ENCODE measurements around the gene POLD2. TPM values are rescaled to one million over a fixed set of nuclear protein-coding genes. Genes with fewer than 3 reads are reported as not detected.

POLD2 gene
- total and polyA plus RNA-seq, 7 donors = 57.3 to 127 (median 87.1) TPM

DNA sequence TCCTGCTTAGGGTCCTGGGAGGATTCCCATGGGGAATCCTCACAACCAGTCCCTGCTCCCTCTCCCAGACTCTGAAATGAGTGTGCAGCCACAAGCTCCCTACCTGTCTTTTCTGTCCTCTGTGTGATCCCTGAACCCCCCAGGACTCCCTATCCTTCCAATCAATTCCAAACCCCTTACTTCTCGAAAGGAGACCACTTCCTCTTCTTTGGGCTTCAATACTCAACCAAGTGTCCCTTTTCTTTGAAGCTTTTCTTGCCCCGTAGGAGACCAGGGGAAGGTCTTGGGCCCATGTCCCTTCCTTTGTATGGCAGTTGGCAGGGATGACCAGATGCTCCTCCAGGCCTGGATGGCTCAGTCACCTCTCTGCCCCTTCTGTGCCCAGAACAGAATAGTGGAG, 17.5 kb downstream of the POLD2 start:
- Histone ChIP-seq H3K27me3 (ENCODE audit: insufficient read depth in 3 of 3, low read length in 2 of 3) (peaks cover 0 to 11% (median 6%) of the 10 kb centered on the region in 3 donors), H3K4me3 (peak overlapping the region; percentile 59), H3K4me1 (no peaks in the 10 kb centered on the region), H3K27ac (no peak overlapping the region), H3K9me3 (no peaks in the 10 kb centered on the region), H3K36me3 (ENCODE audit: insufficient read depth in 1 of 2, low read depth in 1 of 2) (no peaks in the 10 kb centered on the region)
- DNase-seq = no peak
- 87 to 88% (median 87%) methylated on average over 2 of the region's 2 CpGs for WGBS, 3 donors
- no peak for ATAC-seq
- intact Hi-C loops (cut with DNase I) = no loop called here
- TF ChIP-seq, protein P1, sequence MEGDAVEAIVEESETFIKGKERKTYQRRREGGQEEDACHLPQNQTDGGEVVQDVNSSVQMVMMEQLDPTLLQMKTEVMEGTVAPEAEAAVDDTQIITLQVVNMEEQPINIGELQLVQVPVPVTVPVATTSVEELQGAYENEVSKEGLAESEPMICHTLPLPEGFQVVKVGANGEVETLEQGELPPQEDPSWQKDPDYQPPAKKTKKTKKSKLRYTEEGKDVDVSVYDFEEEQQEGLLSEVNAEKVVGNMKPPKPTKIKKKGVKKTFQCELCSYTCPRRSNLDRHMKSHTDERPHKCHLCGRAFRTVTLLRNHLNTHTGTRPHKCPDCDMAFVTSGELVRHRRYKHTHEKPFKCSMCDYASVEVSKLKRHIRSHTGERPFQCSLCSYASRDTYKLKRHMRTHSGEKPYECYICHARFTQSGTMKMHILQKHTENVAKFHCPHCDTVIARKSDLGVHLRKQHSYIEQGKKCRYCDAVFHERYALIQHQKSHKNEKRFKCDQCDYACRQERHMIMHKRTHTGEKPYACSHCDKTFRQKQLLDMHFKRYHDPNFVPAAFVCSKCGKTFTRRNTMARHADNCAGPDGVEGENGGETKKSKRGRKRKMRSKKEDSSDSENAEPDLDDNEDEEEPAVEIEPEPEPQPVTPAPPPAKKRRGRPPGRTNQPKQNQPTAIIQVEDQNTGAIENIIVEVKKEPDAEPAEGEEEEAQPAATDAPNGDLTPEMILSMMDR (IDR thresholded peaks at IDR 0.05) = no peak

- TF ChIP-seq, protein P1 (IDR thresholded peaks at IDR 0.05) = no peak
- Histone ChIP-seq H3K9me3 (no peaks in the 10 kb centered on the region), H3K4me1 (no peaks in the 10 kb centered on the region), H3K27me3 (ENCODE audit: insufficient read depth in 3 of 3, low read length in 2 of 3) (peaks cover 0 to 11% (median 6%) of the 10 kb centered on the region in 3 donors), H3K27ac (peak overlapping the region; percentile 58), H3K4me3 (peak overlapping the region; percentile 59), H3K36me3 (ENCODE audit: insufficient read depth in 1 of 2, low read depth in 1 of 2) (no peaks in the 10 kb centered on the region)
- DNase-seq (peak in 1 of 2 donors; percentile 59), ATAC-seq (peak; percentile 17 to 41 (median 22))
- intact Hi-C loops (cut with DNase I) = no loop called here
- 39 to 47% (median 46%) methylated on average over 20 to 28 of the region's 28 CpGs for WGBS, 3 donors
Measured at GRCh38 chr7:44104860-44105771, 18.2 kb downstream of the POLD2 start.

GRCh38 chr7:44103923-44104859, 19.2 kb downstream of the POLD2 start, which contains the start of gene AEBP1:
TSS of gene AEBP1 (plus strand) at chr7:44104345. CDS start at chr7:44104666, 321 bp downstream.
- TF ChIP-seq, protein P1 (IDR thresholded peaks at IDR 0.05) = no peak
- WGBS, 3 donors = 10 to 18% (median 13%) methylated on average over 47 to 83 of the region's 87 CpGs
- H3K9me3 ChIP-seq = no peaks in the 10 kb centered on the region
- DNase-seq (peak; percentile 62 to 66), ATAC-seq (peak in 3 of 4 donors; percentile 16 to 42 (median 27))
- no peaks in the 10 kb centered on the region for H3K36me3 ChIP-seq (ENCODE audit: insufficient read depth in 1 of 2, low read depth in 1 of 2)
- peak within 1 kb of the TSS; percentile 58 for H3K27ac ChIP-seq
- H3K4me3 ChIP-seq = peak within 1 kb of the TSS; percentile 59
- H3K4me1 ChIP-seq = no peaks in the 10 kb centered on the region
- H3K27me3 ChIP-seq (ENCODE audit: insufficient read depth in 3 of 3, low read length in 2 of 3) = peaks cover 0 to 11% (median 6%) of the 10 kb centered on the region in 3 donors
- intact Hi-C loops (cut with DNase I) = no loop called here

DNA sequence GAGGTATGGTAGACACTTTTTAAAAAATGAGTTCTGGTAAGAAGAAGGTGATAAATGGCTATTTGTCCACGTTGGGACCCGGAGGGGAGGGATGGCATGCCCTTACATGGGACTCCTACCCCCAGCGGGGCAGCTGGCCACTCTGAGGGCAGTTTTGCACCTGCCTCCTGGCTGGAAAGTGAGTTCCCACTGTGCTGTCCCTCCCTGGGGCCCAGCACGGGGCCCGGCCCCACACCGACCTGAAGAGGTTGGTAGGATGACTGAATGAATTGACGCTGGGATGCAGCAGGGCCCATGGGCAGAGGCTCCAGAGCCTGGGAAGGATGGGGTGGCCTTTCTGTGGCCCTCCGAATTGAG, 19.8 kb downstream of the POLD2 start:
- H3K4me1 ChIP-seq = no peaks in the 10 kb centered on the region
- H3K36me3 ChIP-seq (ENCODE audit: insufficient read depth in 1 of 2, low read depth in 1 of 2) = no peaks in the 10 kb centered on the region
- DNase-seq (no peak), ATAC-seq (no peak)
- peak overlapping the region; percentile 53 for H3K27ac ChIP-seq
- no peak overlapping the region for H3K4me3 ChIP-seq
- intact Hi-C loops (cut with DNase I) = no loop called here
- 67 to 74% (median 70%) methylated on average over 8 of the region's 8 CpGs for WGBS, 3 donors
- H3K27me3 ChIP-seq (ENCODE audit: insufficient read depth in 3 of 3, low read length in 2 of 3) = peaks cover 0 to 11% (median 6%) of the 10 kb centered on the region in 3 donors
- TF ChIP-seq, protein P1 (IDR thresholded peaks at IDR 0.05) = no peak
- H3K9me3 ChIP-seq = no peaks in the 10 kb centered on the region

Data from psoas muscle (tissue), 8 donors.